H1 (cell line): ENCODE data around the gene LRP11. TPM values are rescaled to one million over a fixed set of nuclear protein-coding genes. Genes with fewer than 3 reads are reported as not detected.

ENCODE experiments used
- CTCF ChIA-PET: fragments of 300-600 bp; sonication (Branson Sonifier 250); formaldehyde crosslinking; loops from one replicate; lab custom pipeline; 2021; ENCODE audit not compliant: partially characterized antibody; lab: Charles Lee
- POLR2A ChIA-PET: fragments of 300-600 bp; sonication (Branson Sonifier 250); formaldehyde crosslinking; loops from one replicate; lab custom pipeline; 2021; ENCODE audit warnings: inconsistent platforms; ENCODE audit not compliant: partially characterized antibody; lab: Charles Lee
- DNase-seq, 2 experiments: peaks; one replicate each; pipeline versions ENCODE4 v3.0.0 to v3.0.0-alpha.2; 2010 to 2022; ENCODE audit warnings: low spot score in 2 of 2, low read depth in 1 of 2, mixed read lengths in 1 of 2
- FAIRE-seq: peaks from 2 replicates; lab custom pipeline; 2011; peaks lifted over from hg19 to GRCh38; lab: Jason Lieb, UNC
- H2AFZ ChIP-seq: 2 replicates; pipeline ENCODE4 v1.8.1; 2012; ENCODE audit warnings: low read length, inconsistent platforms
- H2AK5ac ChIP-seq: 2 replicates; pipeline ENCODE4 v1.6.1; 2013; ENCODE audit warnings: low read depth, low read length
- H2BK120ac ChIP-seq: replicated peaks from 2 replicates; pipeline ENCODE3; 2013; ENCODE audit warnings: low read depth, low read length, inconsistent platforms
- H2BK12ac ChIP-seq: 2 replicates; pipeline ENCODE4 v1.6.1; 2013; ENCODE audit warnings: low read depth, low read length
- H2BK15ac ChIP-seq: 2 replicates; pipeline ENCODE4 v1.6.1; 2013; ENCODE audit warnings: low read length
- H2BK20ac ChIP-seq: 2 replicates; pipeline ENCODE4 v1.6.1; 2013; ENCODE audit warnings: low read length
- H2BK5ac ChIP-seq: 2 replicates; pipeline ENCODE4 v1.6.1; 2013; ENCODE audit warnings: low read depth, low read length
- H3K14ac ChIP-seq: 2 replicates; pipeline ENCODE4 v1.6.1; 2013; ENCODE audit warnings: inconsistent platforms; ENCODE audit not compliant: insufficient read length
- H3K18ac ChIP-seq: 2 replicates; pipeline ENCODE4 v1.6.1; 2013; ENCODE audit warnings: low read length; ENCODE audit errors: extremely low read depth
- H3K23ac ChIP-seq: 2 replicates; pipeline ENCODE4 v1.6.1; 2013; ENCODE audit warnings: inconsistent platforms; ENCODE audit not compliant: insufficient read length
- H3K23me2 ChIP-seq: 2 replicates; pipeline ENCODE4 v1.6.1; 2013; ENCODE audit warnings: low read depth, low read length
- H3K27ac ChIP-seq: 2 replicates; pipeline ENCODE4 v1.6.1; 2011; ENCODE audit warnings: low read depth, low read length, inconsistent platforms
- H3K27me3 ChIP-seq, 4 experiments: replicated peaks in 1 of 4; 1 replicate in 1 of 4; 2 replicates in 3 of 4; pipeline versions ENCODE4 v1.6.1 to v1.8.1; 2011 to 2013; ENCODE audit warnings: low read length in 3 of 4, mild to moderate bottlenecking in 3 of 4, inconsistent platforms in 2 of 4, mixed read lengths in 2 of 4, moderate library complexity in 1 of 4; ENCODE audit not compliant: control insufficient read depth in 3 of 4, insufficient read depth in 3 of 4; ENCODE audit errors: extremely low read depth in 1 of 4
- H3K36me3 ChIP-seq, 4 experiments: 2 replicates each; pipeline versions ENCODE4 v1.6.1 to v1.8.1; 2011 to 2013; ENCODE audit warnings: mild to moderate bottlenecking in 4 of 4, low read length in 3 of 4, moderate library complexity in 2 of 4, control low read depth in 1 of 4, inconsistent platforms in 1 of 4; ENCODE audit not compliant: insufficient read depth in 4 of 4, control insufficient read depth in 2 of 4
- H3K4ac ChIP-seq: replicated peaks from 2 replicates; pipeline ENCODE3; 2013; ENCODE audit warnings: low read length, low read depth, mixed read lengths, inconsistent platforms; ENCODE audit not compliant: insufficient read length
- H3K4me1 ChIP-seq, 4 experiments: replicated peaks in 1 of 4; 1 replicate in 1 of 4; 2 replicates in 3 of 4; pipeline versions ENCODE4 v1.6.1 to v1.8.1; 2011 to 2013; ENCODE audit warnings: low read length in 3 of 4, inconsistent platforms in 2 of 4, mixed read lengths in 1 of 4; ENCODE audit not compliant: insufficient read depth in 4 of 4, control insufficient read depth in 3 of 4
- H3K4me2 ChIP-seq, 2 experiments: 2 replicates each; pipeline versions ENCODE4 v1.6.1 to v1.8.1; 2011 to 2013; ENCODE audit warnings: low read depth in 2 of 2, low read length in 2 of 2, control low read depth in 1 of 2, inconsistent platforms in 1 of 2, mild to moderate bottlenecking in 1 of 2; ENCODE audit not compliant: insufficient read depth in 1 of 2
- H3K4me3 ChIP-seq, 4 experiments: fragments of 200-600, 300-600 bp in 1 of 4; sonication (generic), shearing (Covaris generic), sonication (Bioruptor Twin) in 1 of 4; 2 replicates each; pipeline versions ENCODE4 v1.5.1 to v1.8.1; 2011 to 2016; ENCODE audit warnings: low read length in 4 of 4, low read depth in 3 of 4, control low read depth in 2 of 4, inconsistent platforms in 2 of 4, mild to moderate bottlenecking in 2 of 4, mixed read lengths in 1 of 4, moderate library complexity in 1 of 4; ENCODE audit not compliant: insufficient read depth in 2 of 4; ENCODE audit errors: extremely low read depth in 1 of 4
- H3K56ac ChIP-seq: replicated peaks from 2 replicates; pipeline ENCODE3; 2013; ENCODE audit warnings: low read depth, mild to moderate bottlenecking, mixed read lengths, low read length, inconsistent platforms; ENCODE audit not compliant: insufficient read length
- H3K79me1 ChIP-seq: 2 replicates; pipeline ENCODE4 v1.6.1; 2013; ENCODE audit warnings: low read depth, low read length, control low read depth
- H3K79me2 ChIP-seq, 2 experiments: 2 replicates each; pipeline versions ENCODE4 v1.6.1 to v1.8.1; 2012 to 2013; ENCODE audit warnings: low read length in 2 of 2, mild to moderate bottlenecking in 2 of 2, inconsistent platforms in 1 of 2; ENCODE audit not compliant: insufficient read depth in 2 of 2, control insufficient read depth in 1 of 2
- H3K9ac ChIP-seq, 4 experiments: replicated peaks in 1 of 4; 1 replicate in 1 of 4; 2 replicates in 3 of 4; pipeline versions ENCODE4 v1.6.1 to v1.8.1; 2011 to 2013; ENCODE audit warnings: low read depth in 3 of 4, low read length in 3 of 4, control low read depth in 2 of 4, mild to moderate bottlenecking in 2 of 4, moderate library complexity in 2 of 4, inconsistent platforms in 1 of 4; ENCODE audit errors: extremely low read depth in 1 of 4
- H3K9me3 ChIP-seq, 2 experiments: 2 replicates each; pipeline versions ENCODE4 v1.6.1 to v1.8.1; 2012 to 2013; ENCODE audit warnings: mild to moderate bottlenecking in 2 of 2, moderate library complexity in 2 of 2, control low read depth in 1 of 2, inconsistent platforms in 1 of 2, low read depth in 1 of 2, low read length in 1 of 2, mixed read lengths in 1 of 2; ENCODE audit not compliant: insufficient read depth in 2 of 2
- H4K20me1 ChIP-seq, 2 experiments: replicated peaks in 1 of 2; 2 replicates each; pipeline versions ENCODE3 to v1.8.1; 2011 to 2013; ENCODE audit warnings: inconsistent platforms in 2 of 2, low read length in 2 of 2, mild to moderate bottlenecking in 1 of 2; ENCODE audit not compliant: insufficient read depth in 2 of 2, control insufficient read depth in 1 of 2
- H4K5ac ChIP-seq: 2 replicates; pipeline ENCODE4 v1.6.1; 2013; ENCODE audit warnings: low read length, low read depth, mixed read lengths, inconsistent platforms; ENCODE audit not compliant: insufficient read length
- H4K8ac ChIP-seq: 2 replicates; pipeline ENCODE4 v1.8.0; 2013; ENCODE audit warnings: mild to moderate bottlenecking, moderate library complexity, low read length, inconsistent platforms; ENCODE audit not compliant: insufficient read depth; ENCODE audit errors: extremely low read depth
- H4K91ac ChIP-seq: replicated peaks from 2 replicates; pipeline ENCODE3; 2013; ENCODE audit warnings: low read length, mixed read lengths, inconsistent platforms; ENCODE audit not compliant: insufficient read length
- ASH2L ChIP-seq: fragments of 200-600, 300-600 bp; sonication (generic); IDR thresholded peaks from one replicate; pipeline ENCODE4 v1.7.1; 2017; ENCODE audit warnings: low read length
- CBX5 ChIP-seq: fragments of 300-800, 300-1000 bp; sonication (generic); IDR thresholded peaks from 2 replicates; pipeline ENCODE4 v1.7.1; 2016; ENCODE audit warnings: antibody characterized with exemption, low read length, low read depth
- EZH2 ChIP-seq: fragments of 200-600 bp; sonication (generic); IDR thresholded peaks from 2 replicates; pipeline ENCODE4 v1.7.1; 2012; ENCODE audit warnings: low read depth, mild to moderate bottlenecking, moderate library complexity, low read length, inconsistent platforms; ENCODE audit not compliant: severe bottlenecking
- FOSL1 ChIP-seq: IDR thresholded peaks from 2 replicates; pipeline ENCODE4 v1.6.1; 2011; ENCODE audit warnings: mild to moderate bottlenecking, low read depth, low read length, moderate library complexity; ENCODE audit not compliant: insufficient read depth
- GTF2F1 ChIP-seq: IDR thresholded peaks from 2 replicates; pipeline ENCODE4 v1.6.1; 2012; ENCODE audit warnings: low read depth, low read length, improper control_type of control experiment, borderline replicate concordance
- KDM1A ChIP-seq: fragments of 200-600, 300-600 bp; sonication (generic); IDR thresholded peaks from 2 replicates; pipeline ENCODE4 v1.7.1; 2016; ENCODE audit warnings: mild to moderate bottlenecking, low read length, borderline replicate concordance
- KDM5A ChIP-seq: fragments of 200-600 bp; IDR thresholded peaks from 2 replicates; pipeline ENCODE4 v1.7.1; 2012; ENCODE audit warnings: mild to moderate bottlenecking, low read length, inconsistent platforms, mixed read lengths
- MAFK ChIP-seq: IDR thresholded peaks from 2 replicates; pipeline ENCODE4 v1.6.1; 2012; ENCODE audit warnings: low read depth, mild to moderate bottlenecking, improper control_type of control experiment, low read length
- PHF8 ChIP-seq: fragments of 200-600 bp; sonication (generic); conservative IDR thresholded peaks from 2 replicates; pipeline ENCODE4 v1.7.1; 2012; ENCODE audit warnings: low read depth, mild to moderate bottlenecking, inconsistent platforms, low read length, moderate library complexity
- POLR2A ChIP-seq, 2 experiments: IDR thresholded peaks; 1 replicate in 1 of 2; 2 replicates in 1 of 2; pipeline ENCODE4 v1.6.1; 2011; ENCODE audit warnings: low read depth in 2 of 2, low read length in 2 of 2, mild to moderate bottlenecking in 2 of 2; ENCODE audit errors: control extremely low read depth in 1 of 2
- SP2 ChIP-seq: IDR thresholded peaks from 2 replicates; pipeline ENCODE4 v1.6.1; 2012; ENCODE audit warnings: mild to moderate bottlenecking, low read length, inconsistent platforms
- SUZ12 ChIP-seq: fragments of 200-600 bp; sonication (generic); IDR thresholded peaks from 2 replicates; pipeline ENCODE4 v1.6.1; 2012; ENCODE audit warnings: mild to moderate bottlenecking, inconsistent platforms, low read length, moderate library complexity, mixed read lengths
- TAF7 ChIP-seq: optimal IDR thresholded peaks from 2 replicates; pipeline ENCODE3; 2011; ENCODE audit warnings: low read depth, mild to moderate bottlenecking, inconsistent platforms, low read length, moderate library complexity, borderline replicate concordance
- TEAD4 ChIP-seq: IDR thresholded peaks from 2 replicates; pipeline ENCODE4 v1.6.1; 2012; ENCODE audit warnings: low read depth, low read length, inconsistent platforms, mixed read lengths
- WGBS, 2 experiments: shearing (Covaris generic) in 1 of 2; methylation state at CpG; one replicate each; pipeline versions ENCODE4 v1.1.6 to v1.1.7; 2013 to 2015; ENCODE audit warnings: low lambda C conversion rate in 2 of 2, mixed read lengths in 2 of 2, inconsistent platforms in 1 of 2, low coverage in 1 of 2, missing lambda C conversion rate in 1 of 2; ENCODE audit not compliant: insufficient replicate concordance in 2 of 2, insufficient coverage in 1 of 2, insufficient read length in 1 of 2; ENCODE audit errors: extremely low coverage in 1 of 2, missing lambda C conversion rate in 1 of 2; 5-methylcytosine and 5-hydroxymethylcytosine counted together
- polyA plus RNA-seq, 7 experiments: library from polyadenylated mRNA; depleted of rRNA in 3 of 7; stranded (reverse) in 5 of 7; unstranded in 2 of 7; fragments of >200 nt in 5 of 7; fragments of 200-250 nt in 2 of 7; gene quantifications; 1 replicate in 5 of 7; 2 replicates in 1 of 7; 4 replicates in 1 of 7; pipeline versions ENCODE4 v1.2.1 to v1.2.3, GENCODE V29; 2011 to 2013; ENCODE audit warnings: missing spikeins in 2 of 7, mixed read lengths in 2 of 7
- total RNA-seq: library from RNA; stranded (reverse); fragmentation: NEBNext Ultra II Directional; extraction: Animal tissue kit (Norgen Biotek cat#: 25700); gene quantifications from 2 replicates; pipeline ENCODE4 v1.2.1, GENCODE V29; 2021
- TF ChIP-seq, protein P1 (sequence below): IDR thresholded peaks from 2 replicates; pipeline ENCODE4 v1.6.1; 2011; ENCODE audit warnings: low read depth, mild to moderate bottlenecking, low read length; ENCODE audit not compliant: insufficient read depth

LRP11 gene
- total and polyA plus RNA-seq, 2 of the 8 experiments (the other 6 are each of a cell fraction or from before 2014, with no cell fraction given) = 11.0 to 20.0 TPM

DNA sequence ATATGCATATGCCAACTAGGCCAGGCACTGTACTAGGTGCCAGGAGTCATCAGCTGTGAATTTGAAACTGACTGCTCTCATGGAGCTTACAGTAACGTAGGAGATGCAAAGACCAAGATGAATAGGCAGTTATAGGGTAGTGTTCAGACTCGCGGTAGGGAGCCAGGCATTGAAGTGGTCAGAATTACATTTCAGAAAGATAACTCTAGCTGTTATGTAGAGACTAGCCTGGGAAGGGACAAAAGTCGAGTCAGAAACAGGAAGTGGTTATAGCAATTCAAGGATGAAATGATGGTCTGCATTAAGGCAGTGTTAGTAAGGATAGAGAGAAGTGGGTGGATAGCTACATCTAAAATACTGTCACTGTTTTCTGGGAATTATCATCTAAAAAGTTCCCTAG is 58.0 kb downstream of the LRP11 start:
- Histone ChIP-seq H3K23ac (no peak overlapping the region), H4K5ac (no peak overlapping the region), H4K8ac (no peak overlapping the region), H3K14ac (no peak overlapping the region), H3K4me2 (no peak overlapping the region), H3K79me2 (no peaks in the 10 kb centered on the region), H2BK120ac (no peak overlapping the region), H4K91ac (no peak overlapping the region), H2AK5ac (no peak overlapping the region), H2BK12ac (no peak overlapping the region), H3K4me1 (no peaks in the 10 kb centered on the region), H3K27me3 (no peaks in the 10 kb centered on the region), H3K36me3 (peaks cover 0 to 9% (median 4%) of the 10 kb centered on the region in 4 experiments; a peak in 6 of 8 replicates), H3K79me1 (no peaks in the 10 kb centered on the region), H3K18ac (no peak overlapping the region), H3K4me3 (no peak overlapping the region), H3K27ac (no peak overlapping the region), H2BK15ac (no peak overlapping the region), H3K9ac (no peak overlapping the region), H3K4ac (no peak overlapping the region), H2AFZ (no peak overlapping the region), H4K20me1 (peaks cover 0 to 2% of the 10 kb centered on the region in 2 experiments), H2BK20ac (no peak overlapping the region), H2BK5ac (no peak overlapping the region), H3K23me2 (no peaks in the 10 kb centered on the region), H3K56ac (no peak overlapping the region), H3K9me3 (no peaks in the 10 kb centered on the region)
- FAIRE-seq (no peak), DNase-seq (no peak)
- ChIA-PET CTCF (interaction anchor here (0.7 to 0.9 kb wide), 3 partner anchors 13 to 113 kb away, joined by 3 to 4 read pairs (median 3); no protein-coding TSS in a partner anchor), POLR2A (interaction anchor here (1.6 kb wide), 1 partner anchor 9 kb away, joined by 3 read pairs; no protein-coding TSS in a partner anchor)
- 64% methylated on average over 4 of the region's 4 CpGs; no CpG with 5 or more reads in 1 of the 2 experiments for whole genome bisulfite sequencing, 2 experiments
- TF ChIP-seq KDM5A (no peak), FOSL1 (no peak), KDM1A (no peak), EZH2 (no peak), MAFK (no peak), SUZ12 (no peak), SP2 (no peak), ASH2L (no peak), PHF8 (no peak), GTF2F1 (no peak), POLR2A (IDR thresholded peaks at IDR 0.05; ENCODE audit: control extremely low read depth in 1 of 2, low read depth in 2 of 2, low read length in 2 of 2) (no peak), TAF7 (no peak), CBX5 (no peak), TEAD4 (no peak)
- TF ChIP-seq, protein P1, sequence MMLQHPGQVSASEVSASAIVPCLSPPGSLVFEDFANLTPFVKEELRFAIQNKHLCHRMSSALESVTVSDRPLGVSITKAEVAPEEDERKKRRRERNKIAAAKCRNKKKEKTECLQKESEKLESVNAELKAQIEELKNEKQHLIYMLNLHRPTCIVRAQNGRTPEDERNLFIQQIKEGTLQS = no peak
